ENCODE measurements around the gene LRRC46.

Gene LRRC46

GRCh38 chr17:47815106-47815918 is 16.2 kb upstream of the LRRC46 start:
- no peak for TF ChIP-seq GATA3 (IDR thresholded peaks at IDR 0.05; ENCODE audit: low read depth, low read length)
- TF ChIP-seq GATA2 (IDR thresholded peaks at IDR 0.05; ENCODE audit: low read depth, low read length) = no peak

- TF ChIP-seq GATA3 (IDR thresholded peaks at IDR 0.05; ENCODE audit: low read depth, low read length) = no peak
- no peak for TF ChIP-seq GATA2 (IDR thresholded peaks at IDR 0.05; ENCODE audit: low read depth, low read length)
Observed at GRCh38 chr17:47816111-47816735, 15.2 kb upstream of the LRRC46 start.

- no peak for TF ChIP-seq GATA2 (IDR thresholded peaks at IDR 0.05; ENCODE audit: low read depth, low read length)
- no peak for TF ChIP-seq GATA3 (IDR thresholded peaks at IDR 0.05; ENCODE audit: low read depth, low read length)
Observed at GRCh38 chr17:47816947-47817346, 14.5 kb upstream of the LRRC46 start.

GRCh38 chr17:47818002-47818695 is 13.3 kb upstream of the LRRC46 start:
- TF ChIP-seq GATA3 (IDR thresholded peaks at IDR 0.05; ENCODE audit: low read depth, low read length) (no peak), GATA2 (IDR thresholded peaks at IDR 0.05; ENCODE audit: low read depth, low read length) (no peak)

- TF ChIP-seq GATA3 (IDR thresholded peaks at IDR 0.05; ENCODE audit: low read depth, low read length) = no peak
- TF ChIP-seq GATA2 (IDR thresholded peaks at IDR 0.05; ENCODE audit: low read depth, low read length) = no peak
Observed at GRCh38 chr17:47819475-47819874, 12.0 kb upstream of the LRRC46 start.

GRCh38 chr17:47820033-47820789 is 11.3 kb upstream of the LRRC46 start:
- no peak for TF ChIP-seq GATA2 (IDR thresholded peaks at IDR 0.05; ENCODE audit: low read depth, low read length)

GRCh38 chr17:47821031-47821423 is 10.4 kb upstream of the LRRC46 start:
- TF ChIP-seq GATA3 (IDR thresholded peaks at IDR 0.05; ENCODE audit: low read depth, low read length) (no peak), GATA2 (IDR thresholded peaks at IDR 0.05; ENCODE audit: low read depth, low read length) (no peak)

GRCh38 chr17:47821424-47822391 is 9.8 kb upstream of the LRRC46 start, which contains the start of gene OSBPL7:
OSBPL7 (minus strand) TSS chr17:47821794; CDS start chr17:47820278, 1,516 bp downstream.
- TF ChIP-seq GATA3 (IDR thresholded peaks at IDR 0.05; ENCODE audit: low read depth, low read length) (no peak), GATA2 (IDR thresholded peaks at IDR 0.05; ENCODE audit: low read depth, low read length) (peak; percentile 58)

- TF ChIP-seq GATA2 (IDR thresholded peaks at IDR 0.05; ENCODE audit: low read depth, low read length) (no peak), GATA3 (IDR thresholded peaks at IDR 0.05; ENCODE audit: low read depth, low read length) (no peak)
Observed at GRCh38 chr17:47822785-47823184, 8.7 kb upstream of the LRRC46 start.

- TF ChIP-seq GATA3 (IDR thresholded peaks at IDR 0.05; ENCODE audit: low read depth, low read length) = no peak
- TF ChIP-seq GATA2 (IDR thresholded peaks at IDR 0.05; ENCODE audit: low read depth, low read length) = no peak
Observed at GRCh38 chr17:47823519-47823918, 8.0 kb upstream of the LRRC46 start.

- no peak for TF ChIP-seq GATA3 (IDR thresholded peaks at IDR 0.05; ENCODE audit: low read depth, low read length)
- TF ChIP-seq GATA2 (IDR thresholded peaks at IDR 0.05; ENCODE audit: low read depth, low read length) = no peak
Observed at GRCh38 chr17:47829870-47830269, 1.6 kb upstream of the LRRC46 start.

- TF ChIP-seq GATA2 (IDR thresholded peaks at IDR 0.05; ENCODE audit: low read depth, low read length) (no peak), GATA3 (IDR thresholded peaks at IDR 0.05; ENCODE audit: low read depth, low read length) (no peak)
Observed at GRCh38 chr17:47830396-47831002, 971 bp upstream of the LRRC46 start.
